ENCODE results near the gene KCNK5. TPM values are rescaled to one million over a fixed set of nuclear protein-coding genes. Genes with fewer than 3 reads are reported as not detected.

KCNK5 gene
- polyA plus RNA-seq, 1 donor from 2014 or later, result not detected

DNA sequence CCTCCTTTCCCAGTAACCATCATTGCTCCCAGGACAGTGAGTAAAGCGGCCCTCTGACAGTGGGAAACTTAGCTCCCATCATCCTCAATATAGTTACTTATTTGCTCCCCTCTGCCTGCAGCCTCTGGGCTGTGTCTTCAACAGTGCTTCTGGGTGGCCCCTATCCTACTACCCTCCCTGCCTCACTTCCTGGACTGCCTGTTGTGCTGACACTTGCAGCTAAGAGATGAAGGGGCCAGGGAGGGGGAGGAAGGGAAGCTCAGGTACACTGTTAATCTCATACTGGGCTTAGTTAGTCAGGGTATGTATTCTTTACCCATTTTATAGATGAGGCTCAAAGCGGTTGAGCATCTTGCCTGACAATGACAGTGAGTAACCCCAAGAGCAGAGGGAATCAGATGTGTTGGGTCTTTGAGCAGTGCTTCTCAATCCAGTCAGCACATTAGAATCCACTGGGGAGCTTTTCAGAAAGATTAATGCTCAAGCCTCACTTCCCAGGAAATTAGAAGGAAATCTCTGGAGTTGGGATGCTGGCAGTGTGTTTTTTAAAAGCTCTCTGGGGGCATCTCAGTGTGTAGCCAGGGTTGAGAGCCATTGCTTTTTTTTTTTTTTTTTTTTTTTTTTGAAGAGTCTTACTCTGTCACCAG lies 27.1 kb upstream of the KCNK5 start:
- Mint-ChIP-seq H3K4me3 (no peak overlapping the region), H3K9me3 (peaks cover 0 to 2% (median 2%) of the 10 kb centered on the region in 3 donors), H3K4me1 (no peaks in the 10 kb centered on the region), H3K27ac (no peak overlapping the region), H3K36me3 (peaks cover 1% of the 10 kb centered on the region), H3K27me3 (peaks cover 13% of the 10 kb centered on the region)

DNA sequence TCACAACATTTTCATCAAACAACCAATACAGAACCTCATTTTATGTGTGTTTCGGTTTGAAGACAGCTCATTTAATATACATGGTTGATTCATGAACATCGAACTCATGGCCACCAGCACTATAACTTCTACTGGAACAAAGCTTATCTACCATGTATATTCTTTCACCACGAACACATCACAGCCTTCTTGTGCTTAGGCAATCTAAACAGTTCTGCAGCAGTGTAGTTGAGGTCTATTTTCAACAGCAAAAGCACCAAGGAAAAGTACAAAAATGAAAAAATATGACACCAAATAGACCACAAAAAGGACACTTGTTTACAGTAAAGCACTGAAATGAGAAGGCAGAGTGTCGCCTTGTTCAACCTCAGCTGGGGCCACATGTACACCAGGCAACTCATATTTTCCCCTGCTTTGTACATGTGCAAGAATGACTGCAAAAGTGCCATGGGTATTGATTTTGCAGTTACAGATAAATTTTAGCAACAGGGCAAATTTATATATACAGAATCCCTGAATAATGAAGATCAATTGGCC lies 25.8 kb upstream of the KCNK5 start:
- Mint-ChIP-seq H3K4me3 (no peak overlapping the region), H3K9me3 (peaks cover 0 to 4% (median 2%) of the 10 kb centered on the region in 3 donors), H3K36me3 (no peaks in the 10 kb centered on the region), H3K27me3 (peaks cover 7% of the 10 kb centered on the region), H3K27ac (no peak overlapping the region), H3K4me1 (no peaks in the 10 kb centered on the region)

DNA sequence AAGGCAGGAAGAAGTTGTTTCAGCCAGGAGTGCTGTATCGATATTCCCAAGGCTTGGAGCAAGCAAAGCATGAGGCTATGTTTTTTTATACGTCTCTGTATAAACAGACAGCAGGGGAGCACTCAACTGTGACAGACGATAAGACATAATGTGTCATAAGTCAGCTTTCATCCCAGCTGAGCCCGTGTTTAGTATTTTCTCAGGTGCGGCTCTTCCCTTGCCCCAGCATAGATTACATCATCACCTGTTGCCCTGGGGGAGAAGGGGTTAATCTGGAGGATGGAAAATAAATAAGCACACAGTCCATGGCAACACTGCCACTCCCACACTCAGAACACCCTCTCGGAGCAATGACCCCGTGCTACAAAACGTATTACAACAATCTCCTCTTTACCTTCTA lies 22.1 kb upstream of the KCNK5 start:
- Mint-ChIP-seq H3K36me3 (no peaks in the 10 kb centered on the region), H3K27me3 (peaks cover 2% of the 10 kb centered on the region), H3K4me1 (peaks cover 0 to 3% (median 0%) of the 10 kb centered on the region in 3 donors), H3K9me3 (peaks cover 0 to 4% (median 0%) of the 10 kb centered on the region in 3 donors), H3K27ac (no peak overlapping the region), H3K4me3 (no peak overlapping the region)

DNA sequence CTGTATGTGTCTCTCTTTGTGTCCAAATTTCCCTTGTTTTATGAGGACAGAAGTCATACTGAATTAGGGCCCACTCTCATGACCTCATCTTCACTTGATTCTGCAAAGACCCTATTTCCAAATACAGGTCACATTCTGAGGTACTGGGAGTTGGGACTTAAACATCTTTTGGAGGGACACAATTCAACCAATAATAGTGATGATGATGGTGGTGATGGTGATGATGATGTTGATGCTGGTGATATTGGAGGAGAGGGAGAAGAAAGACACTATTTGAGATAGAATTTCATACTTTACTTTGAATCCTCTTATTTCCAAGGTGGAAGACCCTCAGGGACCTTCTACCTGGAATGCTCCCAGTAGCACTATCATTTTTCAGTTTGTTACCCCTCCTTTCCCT lies 21.2 kb upstream of the KCNK5 start:
- Mint-ChIP-seq H3K4me1 (peaks cover 0 to 3% (median 0%) of the 10 kb centered on the region in 3 donors), H3K36me3 (no peaks in the 10 kb centered on the region), H3K4me3 (no peak overlapping the region), H3K9me3 (peaks cover 0 to 4% (median 0%) of the 10 kb centered on the region in 3 donors), H3K27ac (no peak overlapping the region), H3K27me3 (no peaks in the 10 kb centered on the region)

DNA sequence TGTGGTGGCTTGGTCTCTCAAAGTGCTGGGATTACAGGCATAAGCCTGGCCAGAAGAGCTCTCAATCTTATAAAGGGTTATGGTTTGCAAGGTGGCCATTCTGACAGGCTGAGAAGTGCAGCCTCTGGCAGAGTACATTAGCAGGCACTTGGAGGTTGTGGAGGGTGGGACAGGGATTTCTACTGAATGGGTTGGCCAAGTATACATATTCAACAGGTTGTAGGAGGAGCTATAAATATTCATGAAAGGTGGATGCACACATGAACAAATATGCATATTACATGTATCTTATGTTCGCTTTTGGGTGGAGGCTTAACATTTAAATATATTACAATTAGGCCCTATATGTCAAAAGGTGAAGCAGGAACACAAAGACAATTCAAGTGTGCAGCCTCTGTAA lies 20.0 kb upstream of the KCNK5 start:
- no peaks in the 10 kb centered on the region for H3K27me3 Mint-ChIP-seq
- no peaks in the 10 kb centered on the region for H3K36me3 Mint-ChIP-seq
- no peak overlapping the region for H3K4me3 Mint-ChIP-seq
- peaks cover 0 to 3% (median 0%) of the 10 kb centered on the region in 3 donors for H3K4me1 Mint-ChIP-seq
- peaks cover 0 to 4% (median 0%) of the 10 kb centered on the region in 3 donors for H3K9me3 Mint-ChIP-seq
- no peak overlapping the region for H3K27ac Mint-ChIP-seq

DNA sequence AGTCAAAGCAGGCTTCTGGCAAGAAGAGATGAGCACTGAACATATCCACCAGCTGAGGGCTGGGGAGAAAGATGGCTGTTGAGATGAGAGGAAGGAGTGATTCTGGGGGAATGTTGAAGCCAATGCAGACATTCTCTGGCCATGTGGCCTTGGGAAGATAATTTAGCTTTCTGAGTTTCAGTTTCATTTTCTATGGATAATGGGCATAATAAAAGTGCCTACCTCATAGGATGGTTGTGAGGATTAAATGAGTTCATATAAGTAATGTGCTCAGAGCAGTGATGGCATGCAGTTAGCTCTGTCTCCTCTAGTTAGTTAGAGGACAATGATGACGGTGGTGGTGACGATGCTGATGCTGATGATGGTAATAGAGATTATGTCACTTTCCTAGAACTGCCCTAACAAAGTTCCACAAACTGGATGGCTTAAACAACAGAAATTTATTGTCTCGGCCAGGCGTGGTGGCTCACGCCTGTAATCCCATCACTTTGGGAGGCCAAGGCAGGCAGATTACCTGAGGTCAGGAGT lies 18.5 kb upstream of the KCNK5 start:
- no peak overlapping the region for H3K27ac Mint-ChIP-seq
- H3K4me1 Mint-ChIP-seq, result peaks cover 0 to 3% (median 0%) of the 10 kb centered on the region in 3 donors
- no peaks in the 10 kb centered on the region for H3K36me3 Mint-ChIP-seq
- no peak overlapping the region for H3K4me3 Mint-ChIP-seq
- H3K27me3 Mint-ChIP-seq, result no peaks in the 10 kb centered on the region
- H3K9me3 Mint-ChIP-seq, result peaks cover 0 to 4% (median 0%) of the 10 kb centered on the region in 3 donors

DNA sequence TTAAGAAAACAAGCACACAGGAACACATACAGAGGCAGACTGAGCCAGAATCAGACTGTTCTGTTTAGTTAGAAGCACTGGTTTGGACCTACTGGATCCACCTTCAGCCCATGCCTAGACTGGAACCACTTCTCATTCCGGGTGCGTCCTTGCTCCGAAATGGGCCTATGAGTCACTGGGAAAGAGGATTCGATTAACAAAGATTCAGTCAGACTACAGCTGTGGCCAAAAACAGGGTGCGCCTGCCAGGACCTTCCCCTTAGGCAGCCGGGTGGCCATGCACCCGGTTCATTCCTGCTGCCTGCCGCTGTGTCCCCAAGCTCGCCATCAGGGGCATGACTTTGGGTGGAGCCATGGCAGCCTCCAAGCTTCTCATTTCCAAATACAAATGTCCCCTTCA lies 14.5 kb upstream of the KCNK5 start:
- no peak overlapping the region for H3K4me3 Mint-ChIP-seq
- H3K27me3 Mint-ChIP-seq, result peaks cover 1% of the 10 kb centered on the region
- H3K27ac Mint-ChIP-seq, result no peak overlapping the region
- H3K36me3 Mint-ChIP-seq, result no peaks in the 10 kb centered on the region
- H3K9me3 Mint-ChIP-seq, result no peaks in the 10 kb centered on the region
- H3K4me1 Mint-ChIP-seq, result peaks cover 0 to 3% (median 0%) of the 10 kb centered on the region in 3 donors

DNA sequence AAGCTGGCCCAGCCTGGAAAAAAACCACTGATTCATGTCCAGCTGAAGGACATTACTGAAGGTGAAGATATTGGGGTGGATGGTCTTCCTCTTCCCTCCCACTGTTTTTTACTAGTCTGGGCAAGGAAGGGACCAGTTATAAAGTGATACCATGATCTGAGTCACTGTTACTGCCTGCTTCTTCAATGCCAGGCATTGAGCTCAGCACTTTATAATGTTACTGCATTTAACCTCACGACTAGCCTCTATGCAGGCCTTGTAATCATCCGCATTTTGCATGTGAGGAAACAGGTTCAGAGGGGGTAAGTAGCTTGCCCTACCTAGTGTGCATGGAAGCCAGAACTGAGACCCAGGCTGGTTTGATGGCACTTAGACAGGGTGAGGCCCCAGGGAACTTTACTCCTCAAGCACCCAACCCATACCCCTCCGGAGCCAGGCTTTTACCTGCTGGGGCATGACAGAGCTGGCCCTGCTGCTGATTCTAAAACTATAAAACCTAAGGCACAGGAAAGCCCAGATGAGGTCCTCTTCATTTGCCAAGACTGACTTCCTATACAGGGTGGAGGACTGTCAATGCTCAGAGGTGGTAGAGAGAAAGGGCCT lies 11.0 kb upstream of the KCNK5 start:
- Mint-ChIP-seq H3K4me3 (no peak overlapping the region), H3K9me3 (no peaks in the 10 kb centered on the region), H3K4me1 (no peaks in the 10 kb centered on the region), H3K27me3 (peaks cover 2% of the 10 kb centered on the region), H3K27ac (no peak overlapping the region), H3K36me3 (no peaks in the 10 kb centered on the region)

DNA sequence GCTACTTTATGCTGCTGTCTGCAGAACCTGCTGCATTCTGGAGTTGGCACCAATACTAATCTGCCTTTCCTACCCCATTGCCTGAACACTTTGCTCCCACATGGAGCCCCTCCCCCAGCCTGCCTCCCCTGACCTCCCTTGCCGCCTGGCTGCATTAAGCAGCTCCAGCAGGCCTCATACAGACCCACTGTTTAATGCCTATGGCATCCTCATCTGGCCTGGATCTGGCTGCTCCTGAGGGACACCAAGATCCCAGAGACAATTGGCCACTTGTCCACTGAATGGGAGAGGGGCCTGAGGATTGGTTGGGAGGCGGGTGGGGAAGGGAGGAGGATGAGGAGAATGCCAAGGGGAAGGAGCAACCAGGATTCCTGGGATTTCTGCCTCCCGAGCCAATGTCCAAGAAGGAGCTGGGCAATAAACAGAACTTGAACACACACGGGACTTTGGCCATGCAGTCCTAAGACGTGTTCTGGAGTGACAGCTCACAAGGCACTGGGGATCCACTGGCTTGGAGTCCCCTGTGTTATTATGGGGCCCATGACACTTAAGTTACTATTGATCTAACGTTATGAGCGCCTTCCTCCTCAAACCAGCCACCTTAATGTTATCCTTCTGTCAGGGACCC lies 10.4 kb upstream of the KCNK5 start:
- H3K36me3 Mint-ChIP-seq, result no peaks in the 10 kb centered on the region

DNA sequence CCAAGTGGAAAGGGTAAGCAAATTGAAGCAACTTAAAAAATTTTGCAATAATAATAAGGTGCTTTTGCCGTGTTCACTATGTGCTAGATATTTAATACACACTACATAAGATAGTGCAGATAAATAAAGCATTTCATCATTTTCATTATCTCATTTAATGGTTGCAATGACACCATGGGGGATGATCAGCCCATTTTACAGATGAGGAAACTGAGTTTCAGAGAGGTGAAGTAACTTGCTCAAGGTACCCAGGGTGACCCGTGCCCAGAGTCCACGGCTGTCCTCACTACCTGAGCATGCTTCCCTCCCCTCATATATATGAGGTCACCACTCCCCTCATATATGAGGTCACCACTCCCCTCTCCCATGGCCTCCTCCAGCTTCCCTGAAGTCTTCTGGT lies 7.5 kb upstream of the KCNK5 start:
- H3K27me3 Mint-ChIP-seq, result peaks cover 4% of the 10 kb centered on the region
- H3K27ac Mint-ChIP-seq, result no peak overlapping the region
- H3K36me3 Mint-ChIP-seq, result no peaks in the 10 kb centered on the region
- no peaks in the 10 kb centered on the region for H3K4me1 Mint-ChIP-seq
- no peak overlapping the region for H3K4me3 Mint-ChIP-seq
- H3K9me3 Mint-ChIP-seq, result no peaks in the 10 kb centered on the region

More for the DNA sequence above, 10.4 kb upstream of the KCNK5 start:
- H3K4me3 Mint-ChIP-seq, result no peak overlapping the region
- no peaks in the 10 kb centered on the region for H3K9me3 Mint-ChIP-seq
- no peak overlapping the region for H3K27ac Mint-ChIP-seq
- H3K4me1 Mint-ChIP-seq, result no peaks in the 10 kb centered on the region
- H3K27me3 Mint-ChIP-seq, result peaks cover 4% of the 10 kb centered on the region

DNA sequence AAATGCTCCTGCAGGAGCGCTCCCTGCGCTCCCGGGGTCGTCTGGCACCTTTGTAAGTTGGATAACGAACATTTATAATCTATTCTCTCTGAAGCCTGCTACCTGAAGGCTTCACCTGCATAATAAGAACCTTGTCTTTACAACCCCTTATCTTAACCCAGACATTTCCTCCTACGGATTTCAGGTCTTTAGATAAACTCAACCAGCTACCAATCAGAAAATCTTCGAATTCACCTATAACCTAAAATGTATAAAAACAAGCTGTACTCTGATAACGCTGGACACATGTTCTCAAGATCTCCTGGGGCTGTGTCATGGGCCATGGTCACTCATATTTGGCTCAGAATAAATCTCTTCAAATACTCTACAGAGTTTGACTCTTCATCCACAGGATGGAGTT lies 4.1 kb upstream of the KCNK5 start:
- Mint-ChIP-seq H3K27me3 (peaks cover 22% of the 10 kb centered on the region), H3K36me3 (no peaks in the 10 kb centered on the region), H3K4me1 (peaks cover 0 to 6% (median 3%) of the 10 kb centered on the region in 3 donors), H3K4me3 (no peak overlapping the region), H3K27ac (no peak overlapping the region), H3K9me3 (no peaks in the 10 kb centered on the region)

DNA sequence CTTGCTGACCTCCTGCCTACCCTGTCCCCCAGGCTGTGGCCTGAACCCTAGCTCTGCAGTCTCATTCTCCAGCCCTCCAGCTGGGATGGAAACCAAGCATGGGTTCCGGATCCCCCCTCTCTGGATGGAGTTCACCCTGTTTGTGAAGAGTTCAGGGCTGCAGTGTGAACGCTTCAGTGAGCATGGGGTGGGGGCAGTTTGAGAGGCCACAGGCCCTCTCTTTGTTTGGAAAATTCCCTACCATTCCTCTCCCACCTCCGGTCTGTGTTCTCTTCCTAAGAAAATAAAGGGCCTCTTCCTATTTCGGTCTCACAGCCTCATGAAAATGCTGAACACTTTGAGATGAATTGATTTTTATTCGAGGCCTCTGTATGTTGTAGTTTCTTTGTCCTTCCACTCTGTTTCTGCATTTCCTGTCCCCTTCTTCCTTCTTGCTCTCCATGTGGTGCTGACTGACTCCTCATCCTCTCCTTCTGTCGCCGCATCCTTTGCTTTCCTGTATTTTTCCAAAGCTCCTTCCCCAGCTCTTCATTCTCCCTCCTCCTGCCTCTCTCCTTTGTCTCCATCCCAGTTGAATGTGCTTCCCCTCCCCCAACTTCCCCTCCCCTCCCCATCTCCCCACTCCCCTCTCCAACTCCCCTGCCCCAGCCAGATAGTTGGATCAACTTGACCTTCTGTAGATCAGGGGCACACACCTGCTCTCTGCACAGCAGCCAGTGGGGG lies 2.4 kb upstream of the KCNK5 start:
- Mint-ChIP-seq H3K27ac (no peak overlapping the region), H3K9me3 (no peaks in the 10 kb centered on the region), H3K36me3 (no peaks in the 10 kb centered on the region), H3K4me1 (peaks cover 0 to 6% (median 3%) of the 10 kb centered on the region in 3 donors), H3K4me3 (no peak overlapping the region), H3K27me3 (peaks cover 37% of the 10 kb centered on the region)

DNA sequence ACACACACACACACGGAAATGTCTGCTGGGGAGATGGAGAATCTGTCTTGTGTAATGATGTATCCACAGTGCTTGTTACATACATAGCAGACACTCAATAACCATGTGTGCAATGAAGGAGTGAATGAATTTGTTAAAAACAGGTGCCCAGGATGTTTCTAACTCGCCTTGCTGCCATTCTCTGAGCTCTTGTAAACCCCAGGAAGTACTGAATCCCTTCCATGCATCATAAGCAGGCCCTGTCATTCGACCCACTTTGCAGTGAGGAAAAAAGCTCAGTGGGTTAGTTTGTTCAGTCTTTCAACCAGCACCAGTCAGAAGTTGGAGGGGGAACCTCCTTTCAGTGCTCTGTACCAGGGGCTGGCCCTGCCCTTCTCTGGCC lies 1.4 kb upstream of the KCNK5 start:
- no peaks in the 10 kb centered on the region for H3K9me3 Mint-ChIP-seq
- peak overlapping the region in 1 of 4 donors; percentile 55 for H3K4me3 Mint-ChIP-seq
- peaks cover 0 to 7% (median 3%) of the 10 kb centered on the region in 3 donors for H3K4me1 Mint-ChIP-seq
- H3K27me3 Mint-ChIP-seq, result peaks cover 43% of the 10 kb centered on the region
- H3K36me3 Mint-ChIP-seq, result no peaks in the 10 kb centered on the region
- H3K27ac Mint-ChIP-seq, result no peak overlapping the region

DNA sequence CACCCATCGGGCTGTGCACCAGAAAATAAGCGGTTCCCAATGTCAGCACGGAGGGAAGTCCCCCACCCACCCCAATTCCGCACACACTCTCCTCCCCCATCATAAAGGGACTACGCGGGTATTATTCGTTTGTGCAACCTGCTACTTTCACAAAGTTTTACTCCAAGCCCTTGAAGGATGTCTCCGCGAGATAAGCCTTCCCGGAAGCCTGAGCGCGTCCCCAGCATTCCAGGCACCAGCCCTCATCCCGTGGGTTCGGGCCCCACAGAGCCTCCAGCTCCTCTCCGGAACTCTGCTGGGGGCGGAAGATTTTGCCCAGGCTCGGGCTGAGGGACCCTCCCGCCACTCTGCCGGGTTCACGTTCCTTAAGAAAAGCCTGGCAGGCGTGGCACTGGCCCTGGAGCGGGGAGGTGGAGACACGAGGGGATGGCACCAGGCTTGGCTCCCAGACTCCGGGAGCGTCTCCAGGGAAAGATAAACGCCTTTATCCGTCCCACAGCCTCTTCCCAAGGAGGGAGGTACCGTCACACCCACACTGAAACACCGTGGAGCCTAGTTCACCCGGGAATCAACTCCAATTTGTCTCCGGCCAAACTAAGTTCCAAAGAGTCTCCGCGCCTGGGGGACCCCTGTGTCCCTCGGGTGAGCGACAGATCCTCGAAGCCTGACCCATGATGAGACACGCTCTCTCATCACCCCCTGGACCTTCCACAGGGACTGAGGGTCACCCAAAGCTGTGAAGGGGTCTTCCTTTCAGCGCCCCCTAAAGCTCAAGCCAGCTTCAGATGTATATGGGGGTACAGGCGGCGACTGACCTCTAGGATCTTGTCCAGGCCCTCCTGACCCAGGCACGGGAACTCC lies 934 bp downstream of the KCNK5 start:
- H3K27me3 Mint-ChIP-seq, result peaks cover 40% of the 10 kb centered on the region
- H3K36me3 Mint-ChIP-seq, result no peaks in the 10 kb centered on the region
- H3K4me1 Mint-ChIP-seq, result peaks cover 0 to 7% (median 3%) of the 10 kb centered on the region in 3 donors
- no peak overlapping the region for H3K27ac Mint-ChIP-seq
- H3K4me3 Mint-ChIP-seq, result peak overlapping the region in 1 of 4 donors; percentile 49
- H3K9me3 Mint-ChIP-seq, result no peaks in the 10 kb centered on the region
